SU-DHL-6 (cell line): ENCODE results near the gene CORO6.

Experiments
- CTCF ChIP-seq: fragments of 200-600 bp; sonication (generic); IDR thresholded peaks from one replicate; pipeline ENCODE4 v1.5.1; 2017; ENCODE audit warnings: antibody characterized with exemption, mild to moderate bottlenecking, low read length, moderate library complexity; ENCODE audit not compliant: insufficient read depth, poor library complexity, severe bottlenecking
- EZH2phosphoT487 ChIP-seq: fragments of 200-600 bp; sonication (generic), shearing (Covaris generic); conservative IDR thresholded peaks from 2 replicates; pipeline ENCODE4 v1.6.1; 2018; ENCODE audit warnings: mild to moderate bottlenecking, antibody characterized with exemption, low read length, moderate library complexity, mixed read lengths

GRCh38 chr17:29611351-29612093, 11.2 kb downstream of the CORO6 start:
- TF ChIP-seq CTCF, result no peak
- no peak for TF ChIP-seq EZH2phosphoT487
